ENCODE measurements around the gene WDR4. TPM values are rescaled to one million over a fixed set of nuclear protein-coding genes. Genes with fewer than 3 reads are reported as not detected.

Gene WDR4
- total and polyA plus RNA-seq, 5 donors from 2014 or later: 5.7 to 18.4 (median 7.8) TPM

DNA sequence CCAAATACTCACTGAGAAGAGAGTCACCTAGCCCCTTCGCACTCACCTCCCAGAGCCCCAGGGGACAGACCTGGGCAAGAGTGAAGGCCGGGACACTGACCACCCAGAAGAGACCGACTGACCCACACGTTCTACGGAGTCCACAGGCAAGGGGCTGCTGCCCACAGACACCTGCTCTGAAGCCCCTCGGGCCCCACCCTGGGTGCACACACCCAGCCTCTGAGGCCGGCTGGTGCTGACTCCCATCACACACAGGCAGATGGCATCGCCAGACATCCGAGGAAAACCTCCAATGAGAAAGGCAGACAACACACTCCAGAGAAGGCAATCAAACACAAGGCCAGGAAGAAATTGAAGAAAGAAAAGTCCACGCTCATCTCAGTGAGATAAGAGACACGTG lies 22.1 kb downstream of the WDR4 start:
- no peak overlapping the region for H3K4me3 Mint-ChIP-seq
- H3K27ac Mint-ChIP-seq: peak overlapping the region in 1 of 3 donors; percentile 53
- Histone ChIP-seq H3K27me3 (ENCODE audit: control insufficient read depth, insufficient read depth, low read length) (no peaks in the 10 kb centered on the region), H3K27ac (ENCODE audit: insufficient read depth, low read length, poor library complexity, severe bottlenecking) (no peak overlapping the region), H3K4me1 (ENCODE audit: control insufficient read depth, insufficient read depth, low read length, poor library complexity, severe bottlenecking) (no peaks in the 10 kb centered on the region), H3K4me3 (ENCODE audit: low read depth, low read length) (no peak overlapping the region), H3K9me3 (ENCODE audit: control insufficient read depth in 2 of 2, low read length in 2 of 2) (no peaks in the 10 kb centered on the region), H3K36me3 (ENCODE audit: control insufficient read depth, insufficient read depth, low read length) (peaks cover 55% of the 10 kb centered on the region)
- ATAC-seq (ENCODE audit: low read depth in 2 of 2): no peak
- no peak for DNase-seq
- peaks cover 32% of the 10 kb centered on the region for H3K36me3 Mint-ChIP-seq
- peaks cover 0 to 8% (median 3%) of the 10 kb centered on the region in 4 donors for H3K4me1 Mint-ChIP-seq
- H3K27me3 Mint-ChIP-seq: no peaks in the 10 kb centered on the region
- no peaks in the 10 kb centered on the region for H3K9me3 Mint-ChIP-seq

DNA sequence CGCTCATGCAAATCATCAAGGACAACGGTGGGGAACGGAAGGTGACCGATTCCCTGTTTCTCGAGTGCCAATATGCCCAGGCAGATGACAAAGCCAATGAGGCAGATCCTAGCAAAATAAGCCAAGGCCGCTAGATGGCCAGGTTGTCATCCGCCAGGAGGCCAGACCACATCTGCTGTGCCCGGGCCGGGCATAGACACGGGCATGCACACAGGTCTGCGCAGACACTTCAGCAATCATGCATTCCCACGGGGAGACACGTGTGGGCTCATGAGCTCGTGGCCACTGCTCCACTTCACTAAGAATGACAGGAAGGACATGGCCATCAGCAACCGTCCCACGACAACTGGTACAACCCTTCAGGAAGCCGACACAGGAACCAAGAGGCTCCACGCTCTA lies 23.4 kb downstream of the WDR4 start:
- ATAC-seq (ENCODE audit: low read depth in 2 of 2) (no peak), DNase-seq (no peak)
- H3K4me1 ChIP-seq (ENCODE audit: control insufficient read depth, insufficient read depth, low read length, poor library complexity, severe bottlenecking): no peaks in the 10 kb centered on the region
- H3K4me3 Mint-ChIP-seq: no peak overlapping the region
- H3K4me1 Mint-ChIP-seq: peaks cover 0 to 8% (median 3%) of the 10 kb centered on the region in 4 donors
- peaks cover 65% of the 10 kb centered on the region for H3K36me3 ChIP-seq (ENCODE audit: control insufficient read depth, insufficient read depth, low read length)
- no peaks in the 10 kb centered on the region for H3K9me3 ChIP-seq (ENCODE audit: control insufficient read depth in 2 of 2, low read length in 2 of 2)
- no peak overlapping the region for H3K27ac ChIP-seq (ENCODE audit: insufficient read depth, low read length, poor library complexity, severe bottlenecking)
- no peaks in the 10 kb centered on the region for H3K27me3 ChIP-seq (ENCODE audit: control insufficient read depth, insufficient read depth, low read length)
- no peaks in the 10 kb centered on the region for H3K9me3 Mint-ChIP-seq
- no peak overlapping the region for H3K27ac Mint-ChIP-seq
- peaks cover 32% of the 10 kb centered on the region for H3K36me3 Mint-ChIP-seq
- H3K27me3 Mint-ChIP-seq: no peaks in the 10 kb centered on the region
- H3K4me3 ChIP-seq (ENCODE audit: low read depth, low read length): no peak overlapping the region

DNA sequence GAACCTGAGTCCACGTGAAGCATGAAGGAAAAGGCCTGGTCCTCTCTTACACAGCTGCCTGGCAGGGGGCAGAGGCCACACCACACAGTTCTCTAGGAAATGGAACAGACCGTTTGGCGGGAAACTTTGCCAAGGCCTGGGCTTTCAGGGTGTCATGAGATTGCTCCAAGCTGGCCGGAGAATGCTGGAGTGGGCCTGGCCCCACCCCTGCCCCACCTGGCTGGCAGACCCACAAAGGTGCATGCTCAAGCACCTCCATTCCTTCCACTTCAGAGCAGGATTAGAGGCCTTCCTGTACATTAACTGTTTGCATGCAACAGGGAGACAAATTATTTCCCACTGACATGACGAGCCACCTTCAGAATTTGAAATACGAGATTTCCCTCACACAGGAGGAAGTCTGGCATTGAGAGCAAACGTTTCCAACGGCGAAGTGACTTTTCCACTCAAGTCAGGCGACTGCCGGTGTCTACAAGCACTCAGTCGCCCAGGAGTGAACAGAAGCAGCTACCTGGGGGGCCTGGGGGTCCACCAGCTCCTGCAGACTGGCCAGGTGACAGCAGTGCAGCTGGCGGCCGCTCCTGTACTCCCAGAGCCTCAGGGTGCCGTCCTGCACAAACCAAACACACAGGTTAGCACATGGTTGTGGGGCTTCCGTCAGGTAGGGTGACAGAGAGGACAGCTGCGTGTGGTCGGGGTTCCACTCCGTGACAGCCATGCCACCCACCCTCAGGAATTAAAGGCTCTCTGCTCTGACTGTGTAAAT lies 24.0 kb downstream of the WDR4 start:
- no peaks in the 10 kb centered on the region for H3K4me1 ChIP-seq (ENCODE audit: control insufficient read depth, insufficient read depth, low read length, poor library complexity, severe bottlenecking)
- no peak overlapping the region for H3K4me3 ChIP-seq (ENCODE audit: low read depth, low read length)
- Mint-ChIP-seq H3K9me3 (no peaks in the 10 kb centered on the region), H3K4me3 (no peak overlapping the region), H3K36me3 (peaks cover 32% of the 10 kb centered on the region), H3K4me1 (peaks cover 0 to 8% (median 3%) of the 10 kb centered on the region in 4 donors), H3K27ac (no peak overlapping the region), H3K27me3 (no peaks in the 10 kb centered on the region)
- ATAC-seq (ENCODE audit: low read depth in 2 of 2) (no peak), DNase-seq (no peak)
- H3K36me3 ChIP-seq (ENCODE audit: control insufficient read depth, insufficient read depth, low read length): peaks cover 62% of the 10 kb centered on the region
- H3K9me3 ChIP-seq (ENCODE audit: control insufficient read depth in 2 of 2, low read length in 2 of 2): no peaks in the 10 kb centered on the region
- no peak overlapping the region for H3K27ac ChIP-seq (ENCODE audit: insufficient read depth, low read length, poor library complexity, severe bottlenecking)
- no peaks in the 10 kb centered on the region for H3K27me3 ChIP-seq (ENCODE audit: control insufficient read depth, insufficient read depth, low read length)

DNA sequence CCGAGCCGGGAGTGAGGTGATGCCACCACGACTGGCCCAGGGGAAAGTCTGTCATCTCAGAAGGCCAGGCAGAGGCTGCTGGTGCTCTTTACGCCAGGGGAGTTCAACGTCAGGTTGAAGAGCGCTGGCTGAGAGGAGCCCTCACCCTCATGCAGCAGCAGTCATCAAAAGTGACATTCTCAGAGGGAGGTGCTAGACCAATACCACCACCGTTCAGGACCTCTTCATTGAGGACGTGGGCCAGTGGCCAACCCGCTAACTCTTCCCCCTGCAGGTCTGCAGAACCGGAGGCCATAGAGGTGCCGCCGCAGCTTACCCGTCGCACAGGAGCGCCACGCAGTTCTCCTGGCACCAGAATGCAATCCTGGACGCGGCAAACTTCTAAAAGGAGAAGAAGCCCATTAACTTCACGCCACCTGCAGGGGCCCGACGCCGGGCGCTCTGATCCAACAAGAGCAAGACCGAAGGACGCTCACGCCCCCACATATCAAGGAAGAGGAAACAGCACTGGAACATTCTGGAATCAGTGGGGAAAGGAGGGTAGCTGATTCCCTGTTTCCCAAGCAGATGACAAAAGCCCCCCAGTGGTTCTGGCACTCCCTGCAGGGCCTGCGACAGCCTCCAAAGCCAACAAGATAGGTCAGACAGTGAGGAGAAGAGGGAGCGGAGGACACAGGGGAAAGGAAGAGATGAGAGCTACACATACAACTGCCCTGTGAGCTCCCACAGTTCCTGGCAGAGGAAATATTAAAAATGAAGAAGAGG lies 24.9 kb downstream of the WDR4 start:
- ATAC-seq (ENCODE audit: low read depth in 2 of 2) (no peak), DNase-seq (no peak)
- peaks cover 41% of the 10 kb centered on the region for H3K36me3 Mint-ChIP-seq
- H3K9me3 ChIP-seq (ENCODE audit: control insufficient read depth in 2 of 2, low read length in 2 of 2): no peaks in the 10 kb centered on the region
- no peaks in the 10 kb centered on the region for H3K4me1 ChIP-seq (ENCODE audit: control insufficient read depth, insufficient read depth, low read length, poor library complexity, severe bottlenecking)
- H3K36me3 ChIP-seq (ENCODE audit: control insufficient read depth, insufficient read depth, low read length): peaks cover 61% of the 10 kb centered on the region
- H3K9me3 Mint-ChIP-seq: no peaks in the 10 kb centered on the region
- H3K4me3 Mint-ChIP-seq: no peak overlapping the region
- H3K27me3 ChIP-seq (ENCODE audit: control insufficient read depth, insufficient read depth, low read length): no peaks in the 10 kb centered on the region
- H3K27ac ChIP-seq (ENCODE audit: insufficient read depth, low read length, poor library complexity, severe bottlenecking): no peak overlapping the region
- H3K27ac Mint-ChIP-seq: peak overlapping the region in 1 of 3 donors; percentile 88
- H3K27me3 Mint-ChIP-seq: no peaks in the 10 kb centered on the region
- peaks cover 0 to 8% (median 3%) of the 10 kb centered on the region in 4 donors for H3K4me1 Mint-ChIP-seq
- H3K4me3 ChIP-seq (ENCODE audit: low read depth, low read length): no peak overlapping the region

- Histone ChIP-seq H3K4me3 (ENCODE audit: low read depth, low read length) (no peak overlapping the region), H3K27ac (ENCODE audit: insufficient read depth, low read length, poor library complexity, severe bottlenecking) (no peak overlapping the region), H3K36me3 (ENCODE audit: control insufficient read depth, insufficient read depth, low read length) (peaks cover 59% of the 10 kb centered on the region), H3K9me3 (ENCODE audit: control insufficient read depth in 2 of 2, low read length in 2 of 2) (no peaks in the 10 kb centered on the region), H3K4me1 (ENCODE audit: control insufficient read depth, insufficient read depth, low read length, poor library complexity, severe bottlenecking) (no peaks in the 10 kb centered on the region), H3K27me3 (ENCODE audit: control insufficient read depth, insufficient read depth, low read length) (no peaks in the 10 kb centered on the region)
- H3K27ac Mint-ChIP-seq: no peak overlapping the region
- peaks cover 0 to 4% (median 2%) of the 10 kb centered on the region in 4 donors for H3K4me1 Mint-ChIP-seq
- no peak overlapping the region for H3K4me3 Mint-ChIP-seq
- peaks cover 43% of the 10 kb centered on the region for H3K36me3 Mint-ChIP-seq
- ATAC-seq (ENCODE audit: low read depth in 2 of 2) (no peak), DNase-seq (no peak)
- H3K27me3 Mint-ChIP-seq: no peaks in the 10 kb centered on the region
- peaks cover 0 to 4% (median 0%) of the 10 kb centered on the region in 7 donors for H3K9me3 Mint-ChIP-seq
Measured at GRCh38 chr21:42853621-42854020, 25.7 kb downstream of the WDR4 start.

GRCh38 chr21:42852925-42853570 lies 26.3 kb downstream of the WDR4 start:
- peaks cover 40% of the 10 kb centered on the region for H3K36me3 Mint-ChIP-seq
- no peaks in the 10 kb centered on the region for H3K9me3 ChIP-seq (ENCODE audit: control insufficient read depth in 2 of 2, low read length in 2 of 2)
- H3K27ac ChIP-seq (ENCODE audit: insufficient read depth, low read length, poor library complexity, severe bottlenecking): no peak overlapping the region
- ATAC-seq (ENCODE audit: low read depth in 2 of 2) (no peak), DNase-seq (no peak)
- H3K4me3 Mint-ChIP-seq: no peak overlapping the region
- H3K27ac Mint-ChIP-seq: no peak overlapping the region
- H3K4me1 ChIP-seq (ENCODE audit: control insufficient read depth, insufficient read depth, low read length, poor library complexity, severe bottlenecking): no peaks in the 10 kb centered on the region
- H3K9me3 Mint-ChIP-seq: peaks cover 0 to 4% (median 0%) of the 10 kb centered on the region in 7 donors
- H3K4me3 ChIP-seq (ENCODE audit: low read depth, low read length): no peak overlapping the region
- no peaks in the 10 kb centered on the region for H3K27me3 Mint-ChIP-seq
- peaks cover 58% of the 10 kb centered on the region for H3K36me3 ChIP-seq (ENCODE audit: control insufficient read depth, insufficient read depth, low read length)
- peaks cover 0 to 4% (median 0%) of the 10 kb centered on the region in 4 donors for H3K4me1 Mint-ChIP-seq
- no peaks in the 10 kb centered on the region for H3K27me3 ChIP-seq (ENCODE audit: control insufficient read depth, insufficient read depth, low read length)

DNA sequence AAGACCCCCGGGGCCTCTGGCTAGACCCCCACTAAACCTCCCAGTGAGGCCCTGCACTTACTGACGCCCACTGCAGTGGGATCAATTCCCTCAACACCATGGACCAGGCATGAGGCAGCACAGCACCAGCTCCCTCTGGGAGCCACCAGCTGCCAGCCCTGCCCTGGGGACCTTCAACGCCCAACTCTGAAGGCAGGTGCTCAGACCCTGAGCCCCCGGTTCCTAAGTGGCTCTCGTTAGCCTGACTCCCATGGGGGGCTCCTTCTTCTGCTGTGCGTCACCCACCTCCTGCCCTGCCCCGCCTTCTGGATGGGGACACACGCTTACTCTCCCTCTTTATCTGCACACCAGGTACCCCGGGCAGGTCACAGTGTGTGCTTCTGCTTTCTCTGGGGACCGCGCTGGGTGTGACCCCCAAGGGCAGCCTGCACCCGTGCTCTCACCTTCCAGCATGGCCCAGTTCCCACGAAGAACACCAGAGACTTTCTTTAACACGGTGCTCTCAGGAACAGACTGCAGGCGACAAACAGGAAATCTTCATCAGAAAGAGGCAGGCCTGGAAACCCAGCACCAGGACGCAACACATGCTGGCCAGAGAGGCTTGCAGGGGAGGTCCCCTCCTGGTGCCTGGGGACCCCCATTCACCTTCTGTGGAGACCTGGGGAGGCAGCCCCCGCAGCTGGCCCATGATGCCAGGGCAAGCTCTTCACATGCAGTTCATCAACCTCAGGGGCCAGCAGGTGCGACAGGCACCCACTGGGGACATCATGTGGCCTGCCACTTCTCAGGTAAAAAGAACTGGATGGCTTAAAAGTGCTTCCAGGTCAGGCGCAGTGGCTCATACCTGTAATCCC lies 27.3 kb downstream of the WDR4 start:
- Mint-ChIP-seq H3K27me3 (no peaks in the 10 kb centered on the region), H3K4me3 (no peak overlapping the region), H3K36me3 (peaks cover 33% of the 10 kb centered on the region), H3K4me1 (no peaks in the 10 kb centered on the region), H3K9me3 (peaks cover 0 to 4% (median 0%) of the 10 kb centered on the region in 7 donors), H3K27ac (no peak overlapping the region)
- no peak for ATAC-seq (ENCODE audit: low read depth in 2 of 2)
- DNase-seq: no peak
- H3K4me3 ChIP-seq (ENCODE audit: low read depth, low read length): no peak overlapping the region
- H3K27ac ChIP-seq (ENCODE audit: insufficient read depth, low read length, poor library complexity, severe bottlenecking): no peak overlapping the region
- H3K27me3 ChIP-seq (ENCODE audit: control insufficient read depth, insufficient read depth, low read length): no peaks in the 10 kb centered on the region
- peaks cover 58% of the 10 kb centered on the region for H3K36me3 ChIP-seq (ENCODE audit: control insufficient read depth, insufficient read depth, low read length)
- no peaks in the 10 kb centered on the region for H3K9me3 ChIP-seq (ENCODE audit: control insufficient read depth in 2 of 2, low read length in 2 of 2)
- no peaks in the 10 kb centered on the region for H3K4me1 ChIP-seq (ENCODE audit: control insufficient read depth, insufficient read depth, low read length, poor library complexity, severe bottlenecking)
